Muscle of back (tissue), 11 donors: Measurements from ENCODE around the gene AATK. TPM values are rescaled to one million over a fixed set of nuclear protein-coding genes. Genes with fewer than 3 reads are reported as not detected.
"Not testable (repeated sequence)": the region's sequence is repeated elsewhere in the genome, so short reads cannot be mapped to it uniquely, and the experiment has no call there.

Experiments used
- DNase-seq, 3 donors: peaks; one replicate each; pipeline versions ENCODE4 v3.0.0 to v3.0.0-alpha.2; 2013
- polyA plus RNA-seq, 10 donors: library from polyadenylated mRNA; unstranded; fragments of 120-200 nt; gene quantifications; one replicate each; pipeline ENCODE4 v1.2.1, GENCODE V29; 2013; ENCODE audit not compliant: insufficient read length in 10 of 10

Gene AATK
- polyA plus RNA-seq, 10 donors, result 6.9 to 12.0 (median 8.9) TPM

GRCh38 chr17:81092518-81093095, 73.4 kb downstream of the AATK start:
- DNase-seq, result no peak

- DNase-seq, result no peak
Observed at GRCh38 chr17:81091774-81092517, 74.1 kb downstream of the AATK start.

GRCh38 chr17:81091154-81091553, 74.9 kb downstream of the AATK start:
- DNase-seq, result no peak

GRCh38 chr17:81090361-81091136, 75.5 kb downstream of the AATK start:
- DNase-seq, result peak in 1 of 3 donors; percentile 51

- no peak for DNase-seq
Observed at GRCh38 chr17:81086789-81087551, 79.1 kb downstream of the AATK start.

GRCh38 chr17:81085420-81085911, 80.6 kb downstream of the AATK start:
- DNase-seq, result no peak

GRCh38 chr17:81084680-81085419, 81.2 kb downstream of the AATK start:
- DNase-seq, result peak in 1 of 3 donors; percentile 62

- DNase-seq, result peak in 1 of 3 donors; percentile 50
Observed at GRCh38 chr17:81083125-81083765, 82.8 kb downstream of the AATK start.

GRCh38 chr17:81082177-81083073, 83.6 kb downstream of the AATK start:
- DNase-seq, result no peak

- no peak for DNase-seq
Observed at GRCh38 chr17:81081222-81082176, 84.5 kb downstream of the AATK start.

GRCh38 chr17:81080019-81080418, 86.0 kb downstream of the AATK start:
- no peak for DNase-seq

GRCh38 chr17:81078026-81078913, 87.8 kb downstream of the AATK start:
- DNase-seq, result not testable (repeated sequence)

GRCh38 chr17:81076141-81076679, 89.8 kb downstream of the AATK start:
- DNase-seq, result no peak

GRCh38 chr17:81075307-81075706, 90.7 kb downstream of the AATK start:
- no peak for DNase-seq

GRCh38 chr17:81074875-81075274, 91.1 kb downstream of the AATK start:
- no peak for DNase-seq

- no peak for DNase-seq
Observed at GRCh38 chr17:81073967-81074839, 91.8 kb downstream of the AATK start.
